ENCODE measurements around the gene PGP. TPM values are rescaled to one million over a fixed set of nuclear protein-coding genes. Genes with fewer than 3 reads are reported as not detected.
"Not testable (repeated sequence)": the region's sequence is repeated elsewhere in the genome, so short reads cannot be mapped to it uniquely, and the experiment has no call there.

Gene PGP, protein sequence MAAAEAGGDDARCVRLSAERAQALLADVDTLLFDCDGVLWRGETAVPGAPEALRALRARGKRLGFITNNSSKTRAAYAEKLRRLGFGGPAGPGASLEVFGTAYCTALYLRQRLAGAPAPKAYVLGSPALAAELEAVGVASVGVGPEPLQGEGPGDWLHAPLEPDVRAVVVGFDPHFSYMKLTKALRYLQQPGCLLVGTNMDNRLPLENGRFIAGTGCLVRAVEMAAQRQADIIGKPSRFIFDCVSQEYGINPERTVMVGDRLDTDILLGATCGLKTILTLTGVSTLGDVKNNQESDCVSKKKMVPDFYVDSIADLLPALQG
- polyA plus RNA-seq (2013, experiment 1 of 2): 32.9 TPM
- 32.1 TPM for polyA plus RNA-seq (2013, experiment 2 of 2)

DNA sequence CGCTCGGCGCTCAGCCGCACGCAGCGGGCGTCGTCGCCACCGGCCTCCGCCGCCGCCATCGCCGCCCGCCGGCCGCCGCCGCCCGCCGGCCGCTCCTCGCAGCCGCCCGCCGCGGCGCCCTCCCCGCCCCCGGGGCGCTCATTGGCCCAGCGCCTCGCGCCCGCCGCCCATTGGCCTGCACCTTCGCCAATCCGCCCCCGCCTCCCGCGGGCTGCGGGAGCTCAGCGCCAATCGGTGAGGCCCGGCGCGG, at the start of gene PGP:
TSS of gene PGP (minus strand) at position 122 of the 250 bp plus-strand sequence. CDS start at position 59, 63 bp downstream.
- H3K4me3 ChIP-seq (ENCODE audit: low read length): peak within 1 kb of the TSS; percentile 95
- H3K23ac ChIP-seq (ENCODE audit: low read length): no peak within 1 kb of the TSS
- peaks cover 3% of the 10 kb centered on the region for H3K36me3 ChIP-seq (ENCODE audit: control insufficient read depth, insufficient read depth, low read length)
- peak within 1 kb of the TSS; percentile 99 for H3K56ac ChIP-seq (ENCODE audit: low read length)
- H2BK5ac ChIP-seq (ENCODE audit: low read length): peak within 1 kb of the TSS; percentile 96
- H3K18ac ChIP-seq (ENCODE audit: low read length): peak within 1 kb of the TSS; percentile 82
- peak within 1 kb of the TSS; percentile 91 for H3K27ac ChIP-seq (ENCODE audit: low read depth, low read length)
- peak within 1 kb of the TSS; percentile 85 for H3K4me2 ChIP-seq (ENCODE audit: low read length)
- peaks cover 3% of the 10 kb centered on the region for H3K4me1 ChIP-seq (ENCODE audit: control insufficient read depth, low read depth, low read length)
- H3K9ac ChIP-seq (ENCODE audit: low read length): peak within 1 kb of the TSS; percentile 100
- H3K4ac ChIP-seq (ENCODE audit: low read depth, low read length): peak within 1 kb of the TSS; percentile 97
- H2BK15ac ChIP-seq (replicated peaks; ENCODE audit: low read depth): no peak within 1 kb of the TSS
- H2AK5ac ChIP-seq (ENCODE audit: low read length): peak within 1 kb of the TSS; percentile 78
- no peak within 1 kb of the TSS for H4K8ac ChIP-seq (ENCODE audit: low read depth, low read length)
- DNase-seq: no peak
- whole genome bisulfite sequencing (ENCODE audit: extremely low coverage, insufficient coverage, low lambda C conversion rate): no CpG with 5 or more reads among the region's 48 CpGs
- no peak within 1 kb of the TSS for H2BK120ac ChIP-seq (ENCODE audit: low read depth, low read length)
- H3K27me3 ChIP-seq (ENCODE audit: insufficient read depth, low read length, poor library complexity): no peaks in the 10 kb centered on the region
- H3K79me1 ChIP-seq (ENCODE audit: low read length): peaks cover 12% of the 10 kb centered on the region
- peak within 1 kb of the TSS; percentile 71 for H4K5ac ChIP-seq (ENCODE audit: low read length)
- peaks cover 24% of the 10 kb centered on the region for H3K79me2 ChIP-seq (ENCODE audit: control insufficient read depth, insufficient read depth, low read length)

DNA sequence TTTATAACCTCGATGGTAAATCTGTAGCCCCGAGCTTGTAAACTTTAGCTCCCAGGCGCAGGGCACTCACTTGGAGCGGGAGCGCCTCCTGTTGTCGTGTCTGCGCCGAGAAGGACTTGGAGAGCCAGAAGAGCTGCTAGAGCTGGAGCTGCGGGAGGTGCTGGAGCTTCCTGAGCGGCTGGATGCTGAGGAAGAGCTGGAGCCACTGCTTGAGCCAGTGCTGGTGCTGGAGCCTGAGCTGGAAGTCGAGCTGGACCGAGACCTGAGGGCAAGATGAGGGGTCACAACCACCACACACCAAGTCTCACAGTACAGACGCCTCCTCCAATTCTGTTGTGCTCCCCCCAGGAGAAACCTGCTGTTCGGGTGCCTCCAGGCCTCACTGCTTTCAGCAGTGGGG, 48.4 kb upstream of the PGP start:
- not testable (repeated sequence) for H3K18ac ChIP-seq (ENCODE audit: low read length); H3K4ac ChIP-seq (ENCODE audit: low read depth, low read length); DNase-seq; H3K4me1 ChIP-seq (ENCODE audit: control insufficient read depth, low read depth, low read length); H3K9ac ChIP-seq (ENCODE audit: low read length); H3K27me3 ChIP-seq (ENCODE audit: insufficient read depth, low read length, poor library complexity); H3K56ac ChIP-seq (ENCODE audit: low read length); H3K4me3 ChIP-seq (ENCODE audit: low read length); H3K23ac ChIP-seq (ENCODE audit: low read length); H4K8ac ChIP-seq (ENCODE audit: low read depth, low read length); H2BK15ac ChIP-seq (replicated peaks; ENCODE audit: low read depth); H4K5ac ChIP-seq (ENCODE audit: low read length); H3K4me2 ChIP-seq (ENCODE audit: low read length); H3K27ac ChIP-seq (ENCODE audit: low read depth, low read length); H2BK5ac ChIP-seq (ENCODE audit: low read length); H2BK120ac ChIP-seq (ENCODE audit: low read depth, low read length); H2AK5ac ChIP-seq (ENCODE audit: low read length)
- peaks cover 61% of the 10 kb centered on the region for H3K79me2 ChIP-seq (ENCODE audit: control insufficient read depth, insufficient read depth, low read length)
- peaks cover 14% of the 10 kb centered on the region for H3K79me1 ChIP-seq (ENCODE audit: low read length)
- WGBS (ENCODE audit: extremely low coverage, insufficient coverage, low lambda C conversion rate): no CpG with 5 or more reads among the region's 14 CpGs
- H3K36me3 ChIP-seq (ENCODE audit: control insufficient read depth, insufficient read depth, low read length): peaks cover 20% of the 10 kb centered on the region

DNA sequence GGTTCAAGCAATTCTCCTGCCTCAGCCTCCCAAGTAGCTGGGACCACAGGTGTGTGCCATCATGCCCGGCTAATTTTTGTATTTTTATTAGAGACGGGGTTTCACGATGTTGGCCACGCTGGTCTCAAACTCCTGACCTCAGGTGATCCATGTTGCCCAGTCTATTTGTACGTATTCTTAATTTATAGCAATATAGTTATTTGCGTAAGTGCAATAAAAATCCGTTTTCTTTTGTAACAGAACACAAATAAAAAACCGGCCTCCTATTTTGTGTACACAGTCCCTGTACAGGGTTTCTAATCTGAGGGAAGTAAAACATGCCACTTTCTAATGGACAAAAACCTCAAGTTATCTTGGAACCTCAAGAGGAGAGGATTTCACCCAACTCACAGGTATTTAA, 45.6 kb upstream of the PGP start:
- Histone ChIP-seq H3K79me1 (ENCODE audit: low read length) (peaks cover 22% of the 10 kb centered on the region), H2BK120ac (ENCODE audit: low read depth, low read length) (no peak overlapping the region), H3K36me3 (ENCODE audit: control insufficient read depth, insufficient read depth, low read length) (peaks cover 34% of the 10 kb centered on the region), H3K18ac (ENCODE audit: low read length) (no peak overlapping the region), H3K79me2 (ENCODE audit: control insufficient read depth, insufficient read depth, low read length) (peaks cover 40% of the 10 kb centered on the region), H2BK15ac (replicated peaks; ENCODE audit: low read depth) (no peak overlapping the region), H3K56ac (ENCODE audit: low read length) (no peak overlapping the region), H3K4ac (ENCODE audit: low read depth, low read length) (no peak overlapping the region), H3K27ac (ENCODE audit: low read depth, low read length) (no peak overlapping the region), H3K4me2 (ENCODE audit: low read length) (no peak overlapping the region), H4K5ac (ENCODE audit: low read length) (no peak overlapping the region), H3K23ac (ENCODE audit: low read length) (no peak overlapping the region), H4K8ac (ENCODE audit: low read depth, low read length) (no peak overlapping the region), H3K4me3 (ENCODE audit: low read length) (no peak overlapping the region), H3K9ac (ENCODE audit: low read length) (no peak overlapping the region), H3K4me1 (ENCODE audit: control insufficient read depth, low read depth, low read length) (no peaks in the 10 kb centered on the region), H3K27me3 (ENCODE audit: insufficient read depth, low read length, poor library complexity) (no peaks in the 10 kb centered on the region), H2BK5ac (ENCODE audit: low read length) (no peak overlapping the region), H2AK5ac (ENCODE audit: low read length) (no peak overlapping the region)
- WGBS (ENCODE audit: extremely low coverage, insufficient coverage, low lambda C conversion rate): no CpG with 5 or more reads among the region's 8 CpGs
- no peak for DNase-seq

DNA sequence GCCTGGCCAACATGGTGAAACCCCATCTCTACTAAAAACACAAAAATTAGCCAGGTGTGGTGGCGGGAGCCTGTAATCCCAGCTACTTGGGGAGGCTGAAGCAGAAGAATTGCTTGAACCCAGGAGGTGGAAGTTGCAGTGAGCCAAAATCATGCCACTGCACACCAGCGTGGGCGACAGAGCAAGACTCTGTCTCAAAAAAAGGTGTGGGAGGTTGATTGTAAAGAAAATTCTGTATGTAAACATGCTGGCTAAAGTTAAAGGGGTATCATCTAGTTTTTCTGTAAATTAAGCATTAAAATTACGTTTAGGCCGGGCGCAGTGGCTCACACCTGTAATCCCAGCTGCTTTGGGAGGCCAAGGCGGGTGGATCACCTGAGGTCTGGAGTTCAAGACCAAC, 43.9 kb upstream of the PGP start:
- not testable (repeated sequence) for H2BK15ac ChIP-seq (replicated peaks; ENCODE audit: low read depth); H3K9ac ChIP-seq (ENCODE audit: low read length); H2AK5ac ChIP-seq (ENCODE audit: low read length); DNase-seq; H3K27ac ChIP-seq (ENCODE audit: low read depth, low read length); H2BK120ac ChIP-seq (ENCODE audit: low read depth, low read length); H2BK5ac ChIP-seq (ENCODE audit: low read length); H3K56ac ChIP-seq (ENCODE audit: low read length); H3K23ac ChIP-seq (ENCODE audit: low read length); H3K27me3 ChIP-seq (ENCODE audit: insufficient read depth, low read length, poor library complexity); H3K18ac ChIP-seq (ENCODE audit: low read length); H3K4me3 ChIP-seq (ENCODE audit: low read length); H3K4ac ChIP-seq (ENCODE audit: low read depth, low read length); H4K8ac ChIP-seq (ENCODE audit: low read depth, low read length); H3K4me2 ChIP-seq (ENCODE audit: low read length); H4K5ac ChIP-seq (ENCODE audit: low read length); H3K4me1 ChIP-seq (ENCODE audit: control insufficient read depth, low read depth, low read length)
- Histone ChIP-seq H3K36me3 (ENCODE audit: control insufficient read depth, insufficient read depth, low read length) (peaks cover 28% of the 10 kb centered on the region), H3K79me2 (ENCODE audit: control insufficient read depth, insufficient read depth, low read length) (peaks cover 22% of the 10 kb centered on the region), H3K79me1 (ENCODE audit: low read length) (peaks cover 22% of the 10 kb centered on the region)
- no CpG with 5 or more reads among the region's 7 CpGs for WGBS (ENCODE audit: extremely low coverage, insufficient coverage, low lambda C conversion rate)

DNA sequence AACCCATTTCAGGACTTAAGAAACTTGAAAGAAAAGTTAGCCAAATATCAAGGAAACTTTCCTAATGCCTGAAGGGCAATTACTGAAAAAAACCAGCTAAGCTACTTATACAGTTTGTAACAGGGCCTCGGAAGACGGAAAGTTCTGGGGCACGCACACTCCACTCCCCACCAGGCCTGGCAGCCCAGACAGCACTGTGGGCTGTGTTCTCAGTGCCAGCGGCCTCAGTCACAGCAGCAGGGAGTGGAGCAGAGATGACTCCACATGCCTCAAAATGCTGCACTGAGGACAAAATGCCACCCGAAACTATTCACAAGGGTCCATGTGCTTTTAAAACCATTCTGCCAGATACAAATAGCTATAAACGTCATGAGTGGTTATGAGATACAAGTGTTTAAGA, 43.1 kb upstream of the PGP start:
- H3K36me3 ChIP-seq (ENCODE audit: control insufficient read depth, insufficient read depth, low read length): peaks cover 32% of the 10 kb centered on the region
- no peak for DNase-seq
- no peak overlapping the region for H3K4me3 ChIP-seq (ENCODE audit: low read length)
- H2BK15ac ChIP-seq (replicated peaks; ENCODE audit: low read depth): no peak overlapping the region
- no peak overlapping the region for H3K9ac ChIP-seq (ENCODE audit: low read length)
- H4K8ac ChIP-seq (ENCODE audit: low read depth, low read length): no peak overlapping the region
- no peak overlapping the region for H3K18ac ChIP-seq (ENCODE audit: low read length)
- H3K4ac ChIP-seq (ENCODE audit: low read depth, low read length): no peak overlapping the region
- H3K79me1 ChIP-seq (ENCODE audit: low read length): peaks cover 19% of the 10 kb centered on the region
- H4K5ac ChIP-seq (ENCODE audit: low read length): no peak overlapping the region
- peaks cover 15% of the 10 kb centered on the region for H3K79me2 ChIP-seq (ENCODE audit: control insufficient read depth, insufficient read depth, low read length)
- H3K23ac ChIP-seq (ENCODE audit: low read length): no peak overlapping the region
- H3K4me1 ChIP-seq (ENCODE audit: control insufficient read depth, low read depth, low read length): no peaks in the 10 kb centered on the region
- no peak overlapping the region for H2BK5ac ChIP-seq (ENCODE audit: low read length)
- H3K27ac ChIP-seq (ENCODE audit: low read depth, low read length): no peak overlapping the region
- H3K56ac ChIP-seq (ENCODE audit: low read length): no peak overlapping the region
- no CpG with 5 or more reads among the region's 6 CpGs for WGBS (ENCODE audit: extremely low coverage, insufficient coverage, low lambda C conversion rate)
- no peaks in the 10 kb centered on the region for H3K27me3 ChIP-seq (ENCODE audit: insufficient read depth, low read length, poor library complexity)
- H2BK120ac ChIP-seq (ENCODE audit: low read depth, low read length): no peak overlapping the region
- H3K4me2 ChIP-seq (ENCODE audit: low read length): no peak overlapping the region
- no peak overlapping the region for H2AK5ac ChIP-seq (ENCODE audit: low read length)
